Breast epithelium (tissue), 3 donors: Measurements from ENCODE around the gene CFAP68.

Experiments
- POLR2AphosphoS5 ChIP-seq, 3 donors: sonication (generic); formaldehyde crosslinking; IDR thresholded peaks; one replicate each; pipeline ENCODE4 v1.6.1; 2017; ENCODE audit warnings: antibody characterized with exemption in 3 of 3
- TF ChIP-seq, protein P1 (sequence below), 3 donors: fragments of 450-650 bp; IDR thresholded peaks; one replicate each; pipeline ENCODE4 v1.5.1; 2016 to 2017; ENCODE audit warnings: antibody characterized with exemption in 3 of 3, mild to moderate bottlenecking in 3 of 3, moderate library complexity in 3 of 3

DNA sequence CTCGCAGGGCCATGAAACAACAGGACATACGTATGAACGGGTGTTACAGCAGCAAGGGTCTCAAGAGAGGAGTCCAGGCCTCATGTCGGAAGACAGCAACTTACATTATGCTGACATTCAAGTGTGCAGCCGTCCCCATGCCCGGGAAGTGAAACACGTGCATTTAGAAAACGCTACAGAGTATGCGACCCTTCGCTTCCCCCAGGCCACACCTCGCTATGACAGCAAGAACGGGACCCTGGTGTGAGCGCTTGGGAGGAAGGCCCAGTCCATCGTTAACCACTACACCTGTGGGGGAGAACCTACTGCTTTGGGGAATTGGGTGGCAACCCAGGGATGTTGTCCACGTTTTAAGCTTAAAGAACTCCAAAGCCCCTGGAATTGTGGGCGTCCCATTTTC lies 46.6 kb downstream of the CFAP68 start:
- TF ChIP-seq, protein P1, sequence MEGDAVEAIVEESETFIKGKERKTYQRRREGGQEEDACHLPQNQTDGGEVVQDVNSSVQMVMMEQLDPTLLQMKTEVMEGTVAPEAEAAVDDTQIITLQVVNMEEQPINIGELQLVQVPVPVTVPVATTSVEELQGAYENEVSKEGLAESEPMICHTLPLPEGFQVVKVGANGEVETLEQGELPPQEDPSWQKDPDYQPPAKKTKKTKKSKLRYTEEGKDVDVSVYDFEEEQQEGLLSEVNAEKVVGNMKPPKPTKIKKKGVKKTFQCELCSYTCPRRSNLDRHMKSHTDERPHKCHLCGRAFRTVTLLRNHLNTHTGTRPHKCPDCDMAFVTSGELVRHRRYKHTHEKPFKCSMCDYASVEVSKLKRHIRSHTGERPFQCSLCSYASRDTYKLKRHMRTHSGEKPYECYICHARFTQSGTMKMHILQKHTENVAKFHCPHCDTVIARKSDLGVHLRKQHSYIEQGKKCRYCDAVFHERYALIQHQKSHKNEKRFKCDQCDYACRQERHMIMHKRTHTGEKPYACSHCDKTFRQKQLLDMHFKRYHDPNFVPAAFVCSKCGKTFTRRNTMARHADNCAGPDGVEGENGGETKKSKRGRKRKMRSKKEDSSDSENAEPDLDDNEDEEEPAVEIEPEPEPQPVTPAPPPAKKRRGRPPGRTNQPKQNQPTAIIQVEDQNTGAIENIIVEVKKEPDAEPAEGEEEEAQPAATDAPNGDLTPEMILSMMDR (IDR thresholded peaks at IDR 0.05): no peak
- no peak for TF ChIP-seq POLR2AphosphoS5 (IDR thresholded peaks at IDR 0.05)
